IMR-90 (cell line): ENCODE results near the gene SLC35B4. TPM values are rescaled to one million over a fixed set of nuclear protein-coding genes. Genes with fewer than 3 reads are reported as not detected.

Experiments
- ATAC-seq: fragments of 200-7000 bp; cut with Tn5 transposase; 2 replicates; pipeline ENCODE4 v1.9.1; 2020; ENCODE audit warnings: low read depth, mild to moderate bottlenecking, moderate library complexity
- BruUV-seq: library from RNA; stranded (reverse); fragments of 400-500 nt; replicated peaks from 2 replicates; lab custom pipeline; 2021; lab: Mats Ljungman, UMichigan
- CTCF ChIA-PET: fragments of 300-600 bp; formaldehyde crosslinking; extraction: SDS; loops from one replicate; lab custom pipeline; 2021; ENCODE audit warnings: antibody characterized with exemption; lab: Yijun Ruan, JAX
- POLR2A ChIA-PET: fragments of 300-600 bp; sonication (Branson Sonifier 250); formaldehyde crosslinking; loops from one replicate; lab custom pipeline; 2022; ENCODE audit warnings: antibody characterized with exemption; ENCODE audit not compliant: unreplicated experiment; lab: Charles Lee
- DNase-seq: peaks from one replicate; pipeline ENCODE4 v3.0.0; 2013
- H2AFZ ChIP-seq: replicated peaks from 2 replicates; pipeline ENCODE3; 2013; ENCODE audit warnings: low read length, mild to moderate bottlenecking; ENCODE audit not compliant: poor library complexity
- H2AK5ac ChIP-seq: 2 replicates; pipeline ENCODE4 v1.6.1; 2013; ENCODE audit warnings: low read depth, low read length, inconsistent platforms
- H2AK9ac ChIP-seq: replicated peaks from 2 replicates; pipeline ENCODE3; 2013; ENCODE audit warnings: mild to moderate bottlenecking, low read depth, low read length, moderate library complexity; ENCODE audit not compliant: poor library complexity
- H2BK120ac ChIP-seq: 2 replicates; pipeline ENCODE4 v1.6.1; 2013; ENCODE audit warnings: low read depth, low read length, inconsistent platforms
- H2BK15ac ChIP-seq: 3 replicates; pipeline ENCODE4 v1.6.1; 2013; ENCODE audit warnings: low read depth, low read length, inconsistent platforms
- H2BK20ac ChIP-seq: 2 replicates; pipeline ENCODE4 v1.6.1; 2013; ENCODE audit warnings: low read depth, mild to moderate bottlenecking, inconsistent platforms, low read length, moderate library complexity
- H2BK5ac ChIP-seq: 2 replicates; pipeline ENCODE4 v1.6.1; 2013; ENCODE audit warnings: mild to moderate bottlenecking, low read depth, low read length, inconsistent platforms; ENCODE audit not compliant: poor library complexity, severe bottlenecking
- H3K14ac ChIP-seq: replicated peaks from 2 replicates; pipeline ENCODE4 v1.6.1; 2013; ENCODE audit warnings: low read depth, low read length, inconsistent platforms
- H3K18ac ChIP-seq: 2 replicates; pipeline ENCODE4 v1.6.1; 2013; ENCODE audit warnings: low read depth, low read length, control low read depth
- H3K23ac ChIP-seq: 2 replicates; pipeline ENCODE4 v1.6.1; 2013; ENCODE audit warnings: low read depth, low read length, inconsistent platforms
- H3K27ac ChIP-seq: 2 replicates; pipeline ENCODE4 v1.5.1; 2013; ENCODE audit warnings: mild to moderate bottlenecking, control low read depth, low read length; ENCODE audit not compliant: insufficient read depth
- H3K27me3 ChIP-seq: 2 replicates; pipeline ENCODE4 v1.6.1; 2013; ENCODE audit warnings: low read length; ENCODE audit not compliant: control insufficient read depth, insufficient read depth
- H3K36me3 ChIP-seq: 2 replicates; pipeline ENCODE4 v1.6.1; 2013; ENCODE audit warnings: low read length, mixed read lengths; ENCODE audit not compliant: control insufficient read depth, insufficient read depth
- H3K4ac ChIP-seq: 2 replicates; pipeline ENCODE4 v1.6.1; 2013; ENCODE audit warnings: low read depth, low read length, inconsistent platforms
- H3K4me1 ChIP-seq: 2 replicates; pipeline ENCODE4 v1.6.1; 2013; ENCODE audit warnings: low read length, mixed read lengths; ENCODE audit not compliant: control insufficient read depth, insufficient read depth
- H3K4me2 ChIP-seq: 2 replicates; pipeline ENCODE4 v1.6.1; 2013; ENCODE audit warnings: low read depth, mild to moderate bottlenecking, control low read depth, low read length, moderate library complexity
- H3K4me3 ChIP-seq: 2 replicates; pipeline ENCODE4 v1.5.1; 2013; ENCODE audit warnings: low read depth, mild to moderate bottlenecking, control low read depth, low read length, moderate library complexity; ENCODE audit not compliant: insufficient read depth
- H3K56ac ChIP-seq: 2 replicates; pipeline ENCODE4 v1.6.1; 2013; ENCODE audit warnings: low read length, inconsistent platforms; ENCODE audit not compliant: insufficient read depth; ENCODE audit errors: extremely low read depth
- H3K79me1 ChIP-seq, 2 experiments: 2 replicates each; pipeline ENCODE4 v1.6.1; 2013; ENCODE audit warnings: low read length in 2 of 2, inconsistent platforms in 1 of 2, low read depth in 1 of 2
- H3K9ac ChIP-seq: 2 replicates; pipeline ENCODE4 v1.6.1; 2013; ENCODE audit warnings: low read depth, low read length, control low read depth
- H3K9me1 ChIP-seq: 2 replicates; pipeline ENCODE4 v1.6.1; 2013; ENCODE audit warnings: low read length, inconsistent platforms; ENCODE audit not compliant: insufficient read depth
- H3K9me3 ChIP-seq: 2 replicates; pipeline ENCODE4 v1.6.1; 2013; ENCODE audit warnings: low read length; ENCODE audit not compliant: control insufficient read depth, insufficient read depth
- H4K20me1 ChIP-seq: 2 replicates; pipeline ENCODE4 v1.6.1; 2013; ENCODE audit warnings: low read length, inconsistent platforms; ENCODE audit not compliant: insufficient read depth
- H4K5ac ChIP-seq: 2 replicates; pipeline ENCODE4 v1.6.1; 2013; ENCODE audit warnings: mild to moderate bottlenecking, low read depth, low read length, control low read depth
- H4K8ac ChIP-seq, 2 experiments: 2 replicates each; pipeline ENCODE4 v1.6.1; 2013; ENCODE audit warnings: low read depth in 2 of 2, low read length in 2 of 2, control low read depth in 1 of 2, inconsistent platforms in 1 of 2
- H4K91ac ChIP-seq: 2 replicates; pipeline ENCODE4 v1.6.1; 2013; ENCODE audit warnings: low read depth, low read length, inconsistent platforms; ENCODE audit not compliant: insufficient read depth
- CHD1 ChIP-seq: IDR thresholded peaks from 2 replicates; pipeline ENCODE4 v1.6.1; 2012; ENCODE audit warnings: low read depth, low read length, improper control_type of control experiment
- CTCF ChIP-seq: conservative IDR thresholded peaks from 2 replicates; pipeline ENCODE4 v1.5.1; 2012; ENCODE audit warnings: mild to moderate bottlenecking, low read depth, low read length, improper control_type of control experiment
- FOS ChIP-seq: fragments of 150-350 bp; IDR thresholded peaks from 2 replicates; pipeline ENCODE4 v1.6.1; 2016; ENCODE audit warnings: low read depth, low read length
- MXI1 ChIP-seq: IDR thresholded peaks from 2 replicates; pipeline ENCODE4 v1.6.1; 2012; ENCODE audit warnings: low read depth, mild to moderate bottlenecking, low read length, moderate library complexity, borderline replicate concordance
- POLR2A ChIP-seq: IDR thresholded peaks from 2 replicates; pipeline ENCODE4 v1.6.1; 2012; ENCODE audit warnings: mild to moderate bottlenecking, low read depth, low read length
- RCOR1 ChIP-seq: IDR thresholded peaks from 2 replicates; pipeline ENCODE4 v1.6.1; 2012; ENCODE audit warnings: mild to moderate bottlenecking, low read length, improper control_type of control experiment; ENCODE audit not compliant: insufficient replicate concordance
- WGBS, 2 experiments: methylation state at CpG; one replicate each; pipeline versions ENCODE4 v1.1.5 to v1.1.7; 2013; ENCODE audit warnings: missing lambda C conversion rate in 2 of 2; ENCODE audit not compliant: insufficient read length in 1 of 2; ENCODE audit errors: extremely low coverage in 2 of 2; 5-methylcytosine and 5-hydroxymethylcytosine counted together
- dilution Hi-C: fragments of 300-500 bp; cut with HindIII; formaldehyde crosslinking; loops from one replicate; pipeline ENCODE4 v1.14.3; 2018; ENCODE audit warnings: low sequenced_read_pairs; ENCODE audit not compliant: unreplicated experiment
- in situ Hi-C: fragments of 300-500 bp; cut with MboI; formaldehyde crosslinking; loops from 3 replicates; pipeline ENCODE4 v1.14.3; 2019; ENCODE audit warnings: low sequenced_read_pairs, inconsistent platforms, mixed read lengths
- intact Hi-C: fragments of 100-400 bp; cut with micrococcal nuclease; formaldehyde crosslinking; loops from 2 replicates; pipeline ENCODE4 v1.10.0; 2022
- polyA plus RNA-seq, 3 experiments: library from polyadenylated mRNA; depleted of rRNA; stranded (reverse); fragments of >200 nt; gene quantifications; 2 replicates each; pipeline ENCODE4 v1.2.3, GENCODE V29; 2012; ENCODE audit warnings: low replicate concordance in 1 of 3
- total RNA-seq: library from RNA; depleted of rRNA; stranded (reverse); fragments of >200 nt; gene quantifications from 2 replicates; pipeline ENCODE4 v1.2.3, GENCODE V29; 2012

SLC35B4 gene
- total and polyA plus RNA-seq, 2 of the 4 experiments (the other 2 are of a cell fraction), result 10.0 to 15.6 TPM

- H3K23ac ChIP-seq, result no peak overlapping the region
- no peak overlapping the region for H2BK120ac ChIP-seq
- no TSS peak for BruUV-seq
- H2BK15ac ChIP-seq, result no peak overlapping the region
- ATAC-seq, result no peak
- peaks cover 8% of the 10 kb centered on the region for H3K36me3 ChIP-seq
- H3K27ac ChIP-seq, result no peak overlapping the region
- no CpG with 5 or more reads among the region's 2 CpGs for WGBS, 2 experiments
- H3K9me1 ChIP-seq, result no peaks in the 10 kb centered on the region
- H3K14ac ChIP-seq, result no peak overlapping the region
- no peaks in the 10 kb centered on the region for H4K20me1 ChIP-seq
- H4K5ac ChIP-seq, result no peak overlapping the region
- dilution Hi-C loops (no loop called here), in situ Hi-C loops (no loop called here), intact Hi-C loops (no loop called here)
- H3K4me1 ChIP-seq, result peaks cover 4% of the 10 kb centered on the region; the same call in 1 of the 2 replicates
- H2AK5ac ChIP-seq, result no peak overlapping the region
- DNase-seq, result no peak
- no peak for TF ChIP-seq POLR2A
- TF ChIP-seq CHD1, result no peak
- no peak for TF ChIP-seq CTCF
- TF ChIP-seq RCOR1, result no peak
- no peak for TF ChIP-seq FOS
- no peak for TF ChIP-seq MXI1
- no peak overlapping the region for H3K56ac ChIP-seq
- no peak overlapping the region for H3K4me2 ChIP-seq
- no peak overlapping the region for H3K9ac ChIP-seq
- H2BK5ac ChIP-seq, result no peak overlapping the region
- ChIA-PET POLR2A (no interaction called here), CTCF (interaction anchor here (1.5 kb wide), 1 partner anchor 14 kb away, joined by 3 read pairs; no protein-coding TSS in a partner anchor)
- H3K27me3 ChIP-seq, result no peaks in the 10 kb centered on the region
- no peak overlapping the region for H2AK9ac ChIP-seq
- H2AFZ ChIP-seq, result no peak overlapping the region
- no peak overlapping the region for H3K4me3 ChIP-seq
- H4K8ac ChIP-seq, result no peak overlapping the region
- H2BK20ac ChIP-seq, result no peak overlapping the region
- H4K91ac ChIP-seq, result no peak overlapping the region
- no peaks in the 10 kb centered on the region for H3K9me3 ChIP-seq
- H3K4ac ChIP-seq, result no peak overlapping the region
- no peaks in the 10 kb centered on the region for H3K79me1 ChIP-seq
- H3K18ac ChIP-seq, result no peak overlapping the region
Observed at GRCh38 chr7:134300988-134301387, 15.7 kb downstream of the SLC35B4 start.
